Hepatocyte (in vitro differentiated cells): Measurements from ENCODE around the gene C4BPA. TPM values are rescaled to one million over a fixed set of nuclear protein-coding genes. Genes with fewer than 3 reads are reported as not detected.

ENCODE experiments used
- DNase-seq: peaks from one replicate; pipeline ENCODE4 v3.0.0-alpha.2; 2016; ENCODE audit warnings: low spot score
- H2AFZ ChIP-seq: fragments of 200-600 bp; sonication (generic); 2 replicates; pipeline ENCODE4 v1.6.0; 2016; ENCODE audit warnings: antibody characterized with exemption, mild to moderate bottlenecking
- H3K27ac ChIP-seq: fragments of 200-600 bp; sonication (generic); 2 replicates; pipeline ENCODE4 v1.5.1; 2016; ENCODE audit warnings: mild to moderate bottlenecking
- H3K27me3 ChIP-seq: fragments of 200-600 bp; sonication (generic); 2 replicates; pipeline ENCODE4 v1.6.1; 2016
- H3K36me3 ChIP-seq: fragments of 200-600 bp; sonication (generic); replicated peaks from 2 replicates; pipeline ENCODE4 v1.5.1; 2016; ENCODE audit warnings: low read depth; ENCODE audit not compliant: insufficient read depth
- H3K4me1 ChIP-seq: fragments of 200-600 bp; sonication (generic); 2 replicates; pipeline ENCODE4 v1.5.1; 2016; ENCODE audit warnings: mild to moderate bottlenecking, moderate library complexity; ENCODE audit not compliant: insufficient read depth
- H3K4me2 ChIP-seq: fragments of 200-600 bp; sonication (generic); 2 replicates; pipeline ENCODE4 v1.6.0; 2016
- H3K4me3 ChIP-seq: fragments of 200-600 bp; sonication (generic); 2 replicates; pipeline ENCODE4 v1.5.1; 2016; ENCODE audit warnings: mild to moderate bottlenecking
- H3K79me2 ChIP-seq: fragments of 200-600 bp; sonication (generic); 2 replicates; pipeline ENCODE4 v1.6.0; 2017; ENCODE audit warnings: mild to moderate bottlenecking
- H3K9me2 ChIP-seq: fragments of 200-600 bp; sonication (generic); replicated peaks from 2 replicates; pipeline ENCODE4 v1.6.0; 2017; ENCODE audit warnings: mild to moderate bottlenecking; ENCODE audit not compliant: insufficient read depth
- H3K9me3 ChIP-seq: fragments of 200-600 bp; sonication (generic); 2 replicates; pipeline ENCODE4 v1.5.1; 2016; ENCODE audit warnings: low read depth, mild to moderate bottlenecking
- H4K20me1 ChIP-seq: fragments of 200-600 bp; sonication (generic); 2 replicates; pipeline ENCODE4 v1.6.0; 2016; ENCODE audit warnings: mild to moderate bottlenecking; ENCODE audit not compliant: insufficient read depth, poor library complexity, severe bottlenecking
- CTCF ChIP-seq: fragments of 200-600 bp; sonication (generic); IDR thresholded peaks from 2 replicates; pipeline ENCODE4 v1.5.1; 2016; ENCODE audit warnings: antibody characterized with exemption, mild to moderate bottlenecking; ENCODE audit not compliant: poor library complexity
- EZH2 ChIP-seq: fragments of 200-600 bp; sonication (generic); IDR thresholded peaks from 2 replicates; pipeline ENCODE4 v1.6.1; 2016; ENCODE audit warnings: antibody characterized with exemption, mild to moderate bottlenecking, borderline replicate concordance
- EZH2phosphoT487 ChIP-seq: fragments of 200-600 bp; sonication (generic); IDR thresholded peaks from one replicate; pipeline ENCODE4 v1.6.1; 2018; ENCODE audit warnings: antibody characterized with exemption, mild to moderate bottlenecking, low read depth, moderate library complexity; ENCODE audit not compliant: unreplicated experiment, severe bottlenecking
- WGBS: methylation state at CpG from one replicate; pipeline ENCODE4 v1.1.6; 2016; ENCODE audit warnings: low lambda C conversion rate; ENCODE audit errors: missing lambda C conversion rate; 5-methylcytosine and 5-hydroxymethylcytosine counted together
- polyA plus RNA-seq: library from polyadenylated mRNA; unstranded; fragments of >200 nt; fragmentation: Nextera tagmentation; extraction: Ambion mirVana; gene quantifications from 2 replicates; pipeline ENCODE4 v1.2.1, GENCODE V29; 2016
- total RNA-seq: library from RNA; depleted of rRNA; stranded (reverse); fragments of >200 nt; gene quantifications from 2 replicates; pipeline ENCODE4 v1.2.3, GENCODE V29; 2014

The C4BPA gene
- total and polyA plus RNA-seq, 2 experiments from 2014 or later = 12.4 to 17.2 TPM

GRCh38 chr1:207139616-207140015, 35.6 kb downstream of the C4BPA start:
- no peaks in the 10 kb centered on the region for H3K79me2 ChIP-seq
- no peak overlapping the region for H3K27ac ChIP-seq
- no peaks in the 10 kb centered on the region for H3K9me2 ChIP-seq
- H3K36me3 ChIP-seq = no peaks in the 10 kb centered on the region
- H3K9me3 ChIP-seq = no peaks in the 10 kb centered on the region
- H3K4me1 ChIP-seq = no peaks in the 10 kb centered on the region
- H3K27me3 ChIP-seq = no peaks in the 10 kb centered on the region
- H2AFZ ChIP-seq = no peak overlapping the region
- DNase-seq = no peak
- WGBS = 92% methylated on average over 1 of the region's 1 CpG
- H3K4me2 ChIP-seq = no peak overlapping the region
- H3K4me3 ChIP-seq = no peak overlapping the region
- TF ChIP-seq CTCF = no peak
- TF ChIP-seq EZH2 = no peak
- no peak for TF ChIP-seq EZH2phosphoT487
- no peaks in the 10 kb centered on the region for H4K20me1 ChIP-seq

GRCh38 chr1:207140536-207140935, 36.5 kb downstream of the C4BPA start:
- Histone ChIP-seq H3K27ac (no peak overlapping the region), H3K36me3 (no peaks in the 10 kb centered on the region), H4K20me1 (no peaks in the 10 kb centered on the region), H3K4me1 (no peaks in the 10 kb centered on the region), H3K4me3 (no peak overlapping the region), H3K27me3 (no peaks in the 10 kb centered on the region), H3K9me2 (no peaks in the 10 kb centered on the region), H3K9me3 (no peaks in the 10 kb centered on the region), H3K79me2 (no peaks in the 10 kb centered on the region), H2AFZ (no peak overlapping the region), H3K4me2 (no peak overlapping the region)
- no peak for TF ChIP-seq EZH2phosphoT487
- no peak for TF ChIP-seq CTCF
- TF ChIP-seq EZH2 = no peak
- 80% methylated on average over 1 of the region's 1 CpG for WGBS
- no peak for DNase-seq

GRCh38 chr1:207145401-207146058, 41.5 kb downstream of the C4BPA start:
- 81% methylated on average over 5 of the region's 5 CpGs for WGBS
- H4K20me1 ChIP-seq = no peaks in the 10 kb centered on the region
- no peak for TF ChIP-seq EZH2
- TF ChIP-seq CTCF = no peak
- TF ChIP-seq EZH2phosphoT487 = no peak

More at GRCh38 chr1:207145401-207146058, 41.5 kb downstream of the C4BPA start:
- Histone ChIP-seq H3K27me3 (no peaks in the 10 kb centered on the region), H3K79me2 (no peaks in the 10 kb centered on the region), H3K27ac (no peak overlapping the region), H3K9me3 (no peaks in the 10 kb centered on the region), H3K36me3 (no peaks in the 10 kb centered on the region), H2AFZ (no peak overlapping the region), H3K4me2 (no peak overlapping the region), H3K4me1 (no peaks in the 10 kb centered on the region), H3K9me2 (no peaks in the 10 kb centered on the region), H3K4me3 (no peak overlapping the region)
- no peak for DNase-seq
